HS-27A (cell line): ENCODE data around the gene NR4A1.
A peak's percentile ranks its signal among the peaks of the same experiment; 100 is the strongest.

Experiments
- DNase-seq: peaks from one replicate; pipeline ENCODE4 v3.0.0-alpha.2; 2012; ENCODE audit warnings: low read depth, missing footprints

Gene NR4A1

GRCh38 chr12:52018433-52019112 is 32.7 kb upstream of the NR4A1 start:
- DNase-seq, result no peak

- no peak for DNase-seq
Measured at GRCh38 chr12:52019113-52019770, 32.0 kb upstream of the NR4A1 start.

DNA sequence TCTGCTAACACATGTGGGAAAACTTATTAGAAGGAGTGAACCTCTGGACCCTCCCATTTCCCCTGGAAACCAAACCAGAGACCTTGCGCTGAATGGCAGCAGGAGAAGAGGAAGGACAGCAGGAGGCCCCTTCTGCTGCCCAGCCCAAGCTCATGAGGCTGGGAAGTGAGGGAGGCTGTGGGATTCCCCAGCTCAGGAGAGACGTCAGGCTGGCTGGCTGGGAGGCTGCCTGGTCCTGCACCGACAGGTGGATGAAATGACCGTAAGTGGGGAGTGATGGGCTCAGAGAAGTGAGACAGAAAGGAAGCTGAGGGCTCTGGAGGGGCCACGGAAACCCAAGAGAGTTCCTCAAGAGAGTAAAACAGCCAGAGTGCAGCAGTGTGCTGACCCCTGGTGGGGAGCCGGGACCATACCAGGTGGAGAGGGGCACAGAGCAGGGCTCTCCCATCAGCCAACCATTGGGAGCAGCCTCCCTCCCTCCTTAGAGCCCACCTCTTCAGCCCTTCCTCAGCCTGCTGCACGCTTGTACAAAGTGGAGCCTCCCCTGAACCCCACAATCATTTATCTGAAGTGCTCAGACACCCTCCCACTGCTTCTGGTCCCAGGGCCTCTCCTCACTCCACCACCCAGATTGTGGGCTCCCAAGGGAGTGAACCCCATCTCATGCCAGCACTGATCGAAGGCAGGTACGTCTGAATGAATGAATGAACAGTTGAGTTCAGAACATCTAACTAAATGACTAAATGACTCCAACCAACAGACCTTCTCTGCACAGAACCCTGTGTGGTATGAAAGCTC is 30.5 kb upstream of the NR4A1 start:
- no peak for DNase-seq

- DNase-seq, result no peak
Measured at GRCh38 chr12:52022841-52023181, 28.4 kb upstream of the NR4A1 start.

- no peak for DNase-seq
Measured at GRCh38 chr12:52023182-52023975, 27.9 kb upstream of the NR4A1 start.

DNA sequence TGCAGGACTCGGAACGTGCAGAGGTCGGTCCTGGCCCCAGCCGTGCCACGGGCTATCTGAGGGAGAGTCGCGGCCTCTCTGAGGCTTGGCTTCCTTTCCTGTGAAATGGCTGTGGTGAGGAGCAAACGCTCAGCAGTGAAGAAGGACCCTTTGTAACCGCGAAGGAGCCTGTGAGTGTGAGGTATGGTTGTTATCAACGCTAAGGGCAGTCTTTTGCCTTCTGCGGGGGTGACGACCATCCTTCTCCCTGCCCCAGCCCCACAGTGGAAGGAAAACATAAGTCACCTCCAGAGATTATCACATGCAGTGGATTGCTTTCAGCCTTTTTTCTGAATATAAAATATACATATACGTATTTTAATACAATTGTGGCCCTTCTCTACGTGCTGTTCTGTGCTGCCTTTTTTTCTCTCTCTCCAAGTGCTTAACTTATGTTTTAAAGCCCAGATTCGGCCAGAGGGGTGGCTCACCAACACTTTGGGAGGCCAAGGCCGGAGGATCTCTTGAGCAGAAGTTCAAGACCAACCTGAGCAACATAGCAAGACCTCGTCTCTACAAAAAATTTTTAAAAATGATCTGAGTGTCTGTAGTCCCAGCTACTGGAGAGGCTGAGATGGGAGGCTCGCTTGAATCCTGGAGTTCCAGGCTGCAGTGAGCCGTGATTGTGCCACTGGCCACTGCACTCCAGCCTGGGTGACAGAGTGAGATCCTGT is 27.1 kb upstream of the NR4A1 start:
- no peak for DNase-seq

DNA sequence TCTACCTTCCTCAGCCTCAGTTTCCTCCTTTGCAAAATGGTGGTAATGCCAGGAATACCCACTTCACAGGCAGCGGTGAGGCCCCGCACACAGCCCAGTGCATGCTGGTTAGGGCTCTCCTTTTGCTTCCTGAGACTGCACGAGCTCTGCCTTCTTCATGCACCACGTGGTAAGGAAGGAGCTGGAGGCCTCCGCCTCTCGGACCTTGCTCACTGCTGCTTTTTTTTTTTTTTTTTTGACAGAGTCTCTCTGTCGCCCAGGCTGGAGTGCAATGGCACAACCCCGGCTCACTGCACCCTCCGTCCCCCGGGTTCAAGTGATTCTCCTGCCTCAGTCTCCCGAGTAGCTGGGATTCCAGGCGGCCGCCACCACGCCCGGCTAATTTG is 26.4 kb upstream of the NR4A1 start:
- DNase-seq, result no peak

DNA sequence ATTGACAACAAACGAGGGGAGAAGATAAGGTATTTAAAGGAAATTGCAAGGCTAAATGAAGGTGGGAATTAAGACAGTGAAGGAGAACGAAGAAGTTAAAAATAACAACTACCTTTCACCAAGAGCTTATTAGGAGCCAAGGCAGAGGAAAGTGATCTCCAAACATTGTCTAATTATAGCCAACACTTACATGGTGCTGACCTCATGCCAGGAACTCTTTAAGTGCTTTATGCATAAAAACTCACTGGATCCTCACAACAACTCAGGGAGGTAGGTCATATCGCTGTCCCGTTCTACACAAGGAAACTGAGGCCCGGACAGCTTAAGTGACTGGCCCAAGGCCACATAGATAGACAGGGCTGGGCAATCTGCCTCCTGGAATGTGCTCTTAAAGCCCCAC is 25.0 kb upstream of the NR4A1 start:
- no peak for DNase-seq

GRCh38 chr12:52027085-52027843 is 24.0 kb upstream of the NR4A1 start:
- DNase-seq, result no peak

DNA sequence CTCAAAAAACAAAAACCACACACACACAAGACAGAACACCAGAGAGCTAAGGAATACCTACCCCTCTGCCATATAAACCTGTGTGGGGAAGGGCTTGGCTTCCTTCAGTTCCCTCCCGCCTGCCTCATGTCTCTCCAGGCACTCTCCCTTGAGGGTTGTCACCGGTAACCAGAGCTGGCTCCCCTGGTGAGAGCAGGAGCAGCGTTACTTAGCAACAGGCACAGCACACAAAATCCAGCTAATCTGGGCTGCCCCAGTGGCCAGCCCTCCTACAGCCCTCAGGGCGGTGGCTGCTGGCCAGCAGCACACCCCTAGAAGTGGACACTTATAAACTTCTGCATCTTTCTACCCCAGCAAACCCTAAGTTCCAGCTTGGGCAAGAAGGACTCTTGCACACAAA is 21.6 kb upstream of the NR4A1 start:
- DNase-seq, result no peak

DNA sequence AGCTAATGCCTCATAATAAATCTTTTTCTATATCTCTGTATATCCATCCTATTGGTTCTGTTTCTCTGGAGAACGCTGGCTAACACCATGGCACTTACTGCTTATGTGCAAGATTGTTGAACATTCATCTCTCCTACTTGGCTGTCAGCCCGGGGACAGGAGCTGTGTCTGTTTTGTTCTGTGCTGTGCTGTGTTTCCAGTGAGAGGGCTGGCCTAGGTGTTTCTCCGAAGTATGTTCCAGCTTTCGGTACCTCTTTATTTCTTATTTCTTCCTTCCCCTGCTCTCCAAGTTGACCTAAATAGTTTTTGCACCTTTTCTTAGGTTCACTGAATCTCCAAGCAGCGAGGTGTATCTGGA is 18.8 kb upstream of the NR4A1 start:
- DNase-seq, result no peak

- peak; percentile 72 for DNase-seq
Measured at GRCh38 chr12:52032804-52033445, 18.3 kb upstream of the NR4A1 start.

DNA sequence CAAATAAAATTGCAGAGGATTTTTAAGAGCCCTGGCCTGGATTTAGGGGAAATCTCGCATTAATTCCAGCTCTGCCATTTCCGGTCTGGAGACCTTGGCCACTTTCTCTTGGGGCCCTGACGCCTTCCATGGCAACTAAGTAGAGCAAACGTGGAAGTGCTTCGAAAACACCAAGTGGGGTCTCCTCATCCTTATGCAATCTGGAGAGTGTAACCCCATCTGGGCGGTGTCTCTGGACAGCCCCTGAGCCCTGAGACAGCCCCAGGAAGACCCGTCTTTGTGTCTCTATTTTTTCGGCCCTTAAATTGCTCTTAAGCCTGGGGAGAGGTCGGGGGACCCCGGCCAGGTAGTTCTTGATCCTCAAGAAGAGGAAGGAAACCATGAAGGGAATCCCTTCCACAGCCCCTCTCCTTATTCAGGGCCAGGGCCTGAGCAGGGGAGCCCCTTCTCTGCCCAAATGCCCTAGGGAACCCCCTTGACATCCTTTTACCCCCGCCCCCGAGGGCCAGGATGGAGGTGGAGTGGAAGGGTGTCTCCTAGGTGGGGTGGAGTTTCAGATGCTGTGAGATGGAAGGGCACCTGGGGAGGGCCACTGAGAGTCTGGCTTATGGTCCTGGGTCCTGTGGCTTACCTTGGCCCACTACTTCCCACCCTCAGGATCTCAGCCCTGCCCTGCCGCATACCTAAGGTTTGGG is 17.6 kb upstream of the NR4A1 start:
- no peak for DNase-seq

- DNase-seq, result no peak
Measured at GRCh38 chr12:52035190-52035589, 16.1 kb upstream of the NR4A1 start.

GRCh38 chr12:52035926-52036325 is 15.3 kb upstream of the NR4A1 start:
- no peak for DNase-seq

DNA sequence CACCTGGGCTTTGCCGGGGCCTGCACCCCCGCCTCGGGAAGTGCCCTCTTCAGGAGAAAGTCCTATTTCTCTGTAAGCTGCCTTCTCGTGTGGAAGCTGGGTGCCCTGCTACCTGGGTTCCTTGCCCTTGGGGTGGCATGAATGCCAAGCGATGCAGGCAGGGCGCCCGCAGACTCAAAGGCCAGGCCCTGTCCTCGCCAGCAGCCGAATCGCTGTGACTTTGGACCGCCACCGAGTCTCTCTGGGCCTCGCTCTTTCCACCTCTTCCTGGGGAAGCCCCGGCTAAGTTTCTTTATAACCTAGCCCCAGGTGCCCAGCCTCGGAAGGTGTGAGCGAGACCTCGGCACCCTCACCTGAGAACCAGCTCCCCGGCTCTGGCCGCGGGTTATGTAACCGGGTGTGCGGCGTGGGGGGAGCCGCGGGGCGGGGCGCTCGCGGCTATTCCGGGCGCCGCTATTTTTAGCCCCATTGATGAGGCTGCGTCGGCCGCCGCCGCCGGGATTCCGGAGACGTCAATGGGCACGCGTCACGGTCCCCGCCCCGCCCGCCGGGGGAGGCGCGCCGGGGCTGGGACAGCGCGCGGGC is 14.6 kb upstream of the NR4A1 start:
- no peak for DNase-seq

GRCh38 chr12:52037248-52037861 is 13.9 kb upstream of the NR4A1 start:
- DNase-seq, result no peak

DNA sequence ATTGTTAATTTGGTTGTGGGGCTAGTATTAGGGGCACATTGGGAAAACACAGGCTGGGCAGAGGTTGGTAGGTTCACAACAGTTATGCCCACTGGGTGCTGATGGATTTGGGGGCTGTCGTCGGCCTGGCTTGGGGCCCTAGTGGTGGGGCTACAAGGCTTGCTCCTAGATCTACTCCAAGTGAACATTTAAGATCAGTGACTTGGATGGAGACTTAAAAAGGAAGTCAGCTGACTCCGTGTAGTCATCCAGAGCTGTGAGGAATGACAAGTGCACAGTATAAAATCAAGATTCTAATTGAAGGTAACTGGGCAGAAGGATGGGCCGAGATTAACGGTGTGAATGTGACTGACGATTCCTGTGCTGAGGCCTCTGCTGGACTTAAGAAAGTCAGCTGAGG is 12.8 kb upstream of the NR4A1 start:
- DNase-seq, result no peak

- no peak for DNase-seq
Measured at GRCh38 chr12:52041035-52041434, 10.2 kb upstream of the NR4A1 start.
